HG02763 (cell line): ENCODE measurements around the gene NID1.
"Not testable (repeated sequence)": the region's sequence is repeated elsewhere in the genome, so short reads cannot be mapped to it uniquely, and the experiment has no call there.

Source experiments
- ATAC-seq: cut with Tn5 transposase; IDR thresholded peaks from one replicate; pipeline ENCODE4 v1.9.1; 2021; ENCODE audit warnings: mild to moderate bottlenecking, moderate library complexity; ENCODE audit not compliant: unreplicated experiment

Gene NID1

GRCh38 chr1:236096660-236097482 is 32.0 kb upstream of the NID1 start:
- not testable (repeated sequence) for ATAC-seq

- no peak for ATAC-seq
These were observed 31.0 kb upstream of the NID1 start for GRCh38 chr1:236095705-236096520.

GRCh38 chr1:236092899-236093298 is 28.0 kb upstream of the NID1 start:
- ATAC-seq, result no peak

GRCh38 chr1:236091933-236092318 is 27.0 kb upstream of the NID1 start:
- ATAC-seq, result no peak

GRCh38 chr1:236090741-236091147 is 25.9 kb upstream of the NID1 start:
- no peak for ATAC-seq

GRCh38 chr1:236089046-236089773 is 24.3 kb upstream of the NID1 start:
- no peak for ATAC-seq

GRCh38 chr1:236086537-236086936 is 21.6 kb upstream of the NID1 start:
- ATAC-seq, result no peak

GRCh38 chr1:236085545-236086159 is 20.8 kb upstream of the NID1 start:
- no peak for ATAC-seq

- no peak for ATAC-seq
These were observed 19.5 kb upstream of the NID1 start for GRCh38 chr1:236084386-236084730.

GRCh38 chr1:236083650-236084385 is 18.9 kb upstream of the NID1 start:
- ATAC-seq, result no peak

- no peak for ATAC-seq
These were observed 17.6 kb upstream of the NID1 start for GRCh38 chr1:236082526-236082925.

GRCh38 chr1:236081546-236082227 is 16.8 kb upstream of the NID1 start:
- no peak for ATAC-seq

GRCh38 chr1:236079703-236080102 is 14.8 kb upstream of the NID1 start:
- ATAC-seq, result no peak

- no peak for ATAC-seq
These were observed 14.1 kb upstream of the NID1 start for GRCh38 chr1:236078993-236079392.

GRCh38 chr1:236078077-236078476 is 13.2 kb upstream of the NID1 start:
- ATAC-seq, result not testable (repeated sequence)

- ATAC-seq, result no peak
These were observed 11.0 kb upstream of the NID1 start for GRCh38 chr1:236075848-236076247.

GRCh38 chr1:236073307-236073897 is 8.5 kb upstream of the NID1 start:
- ATAC-seq, result no peak

GRCh38 chr1:236072001-236072400 is 7.1 kb upstream of the NID1 start:
- ATAC-seq, result no peak

- no peak for ATAC-seq
These were observed 5.9 kb upstream of the NID1 start for GRCh38 chr1:236070753-236071152.
